ENCODE data around the gene FAM149A. TPM values are rescaled to one million over a fixed set of nuclear protein-coding genes. Genes with fewer than 3 reads are reported as not detected.

The FAM149A gene
- total and polyA plus RNA-seq, 10 donors, result 0.61 to 7.3 (median 3.2) TPM

- TF ChIP-seq POLR2AphosphoS5 (IDR thresholded peaks at IDR 0.05), result no peak
- TF ChIP-seq, protein P1, sequence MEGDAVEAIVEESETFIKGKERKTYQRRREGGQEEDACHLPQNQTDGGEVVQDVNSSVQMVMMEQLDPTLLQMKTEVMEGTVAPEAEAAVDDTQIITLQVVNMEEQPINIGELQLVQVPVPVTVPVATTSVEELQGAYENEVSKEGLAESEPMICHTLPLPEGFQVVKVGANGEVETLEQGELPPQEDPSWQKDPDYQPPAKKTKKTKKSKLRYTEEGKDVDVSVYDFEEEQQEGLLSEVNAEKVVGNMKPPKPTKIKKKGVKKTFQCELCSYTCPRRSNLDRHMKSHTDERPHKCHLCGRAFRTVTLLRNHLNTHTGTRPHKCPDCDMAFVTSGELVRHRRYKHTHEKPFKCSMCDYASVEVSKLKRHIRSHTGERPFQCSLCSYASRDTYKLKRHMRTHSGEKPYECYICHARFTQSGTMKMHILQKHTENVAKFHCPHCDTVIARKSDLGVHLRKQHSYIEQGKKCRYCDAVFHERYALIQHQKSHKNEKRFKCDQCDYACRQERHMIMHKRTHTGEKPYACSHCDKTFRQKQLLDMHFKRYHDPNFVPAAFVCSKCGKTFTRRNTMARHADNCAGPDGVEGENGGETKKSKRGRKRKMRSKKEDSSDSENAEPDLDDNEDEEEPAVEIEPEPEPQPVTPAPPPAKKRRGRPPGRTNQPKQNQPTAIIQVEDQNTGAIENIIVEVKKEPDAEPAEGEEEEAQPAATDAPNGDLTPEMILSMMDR (IDR thresholded peaks at IDR 0.05 in 8 of 11, conservative IDR thresholded peaks at IDR 0.05 in 3 of 11), result no peak
- TF ChIP-seq POLR2A (IDR thresholded peaks at IDR 0.05), result no peak
Observed at GRCh38 chr4:186095406-186095805, 9.1 kb upstream of the FAM149A start.

GRCh38 chr4:186096681-186097165 is 7.8 kb upstream of the FAM149A start:
- intact Hi-C loops (cut with DNase I; ENCODE audit: low total_unique reads), result no loop called here
- no peak overlapping the region for H3K4me3 ChIP-seq
- no peaks in the 10 kb centered on the region for H3K36me3 ChIP-seq
- H3K27ac ChIP-seq, result no peak overlapping the region
- H3K9me3 ChIP-seq, result no peaks in the 10 kb centered on the region
- TF ChIP-seq POLR2A (IDR thresholded peaks at IDR 0.05) (no peak), POLR2AphosphoS5 (IDR thresholded peaks at IDR 0.05) (no peak)
- TF ChIP-seq, protein P1 (IDR thresholded peaks at IDR 0.05 in 8 of 11, conservative IDR thresholded peaks at IDR 0.05 in 3 of 11), result no peak
- DNase-seq, result no peak
- H3K4me1 ChIP-seq, result no peaks in the 10 kb centered on the region
- H3K27me3 ChIP-seq (replicated peaks in 1 of 7), result peaks cover 0 to 14% (median 0%) of the 10 kb centered on the region in 7 donors
- WGBS, 5 donors, result 81 to 89% (median 84%) methylated on average over 9 of the region's 9 CpGs

More at GRCh38 chr4:186095406-186095805, 9.1 kb upstream of the FAM149A start:
- Histone ChIP-seq H3K36me3 (no peaks in the 10 kb centered on the region), H3K4me3 (no peak overlapping the region), H3K4me1 (no peaks in the 10 kb centered on the region), H3K27me3 (replicated peaks in 1 of 7) (peaks cover 0 to 13% (median 0%) of the 10 kb centered on the region in 7 donors), H3K27ac (no peak overlapping the region), H3K9me3 (peaks cover 0 to 6% (median 0%) of the 10 kb centered on the region in 8 donors)
- peak; percentile 52 for DNase-seq
- intact Hi-C loops (cut with DNase I; ENCODE audit: low total_unique reads), result no loop called here
- 68 to 82% (median 73%) methylated on average over 13 of the region's 13 CpGs for WGBS, 5 donors

GRCh38 chr4:186097386-186097785 is 7.1 kb upstream of the FAM149A start:
- WGBS, 5 donors, result 76 to 91% (median 89%) methylated on average over 5 of the region's 5 CpGs
- peaks cover 0 to 20% (median 0%) of the 10 kb centered on the region in 7 donors for H3K27me3 ChIP-seq (replicated peaks in 1 of 7)
- no peak for TF ChIP-seq POLR2A (IDR thresholded peaks at IDR 0.05)
- TF ChIP-seq, protein P1 (IDR thresholded peaks at IDR 0.05 in 8 of 11, conservative IDR thresholded peaks at IDR 0.05 in 3 of 11), result no peak
- no peak for TF ChIP-seq POLR2AphosphoS5 (IDR thresholded peaks at IDR 0.05)
- no peak overlapping the region for H3K4me3 ChIP-seq
- intact Hi-C loops (cut with DNase I; ENCODE audit: low total_unique reads), result no loop called here
- DNase-seq, result no peak
- no peaks in the 10 kb centered on the region for H3K36me3 ChIP-seq
- H3K27ac ChIP-seq, result no peak overlapping the region
- no peaks in the 10 kb centered on the region for H3K4me1 ChIP-seq
- H3K9me3 ChIP-seq, result no peaks in the 10 kb centered on the region

- TF ChIP-seq POLR2AphosphoS5 (IDR thresholded peaks at IDR 0.05) (no peak), POLR2A (IDR thresholded peaks at IDR 0.05) (no peak)
- TF ChIP-seq, protein P1 (IDR thresholded peaks at IDR 0.05 in 8 of 11, conservative IDR thresholded peaks at IDR 0.05 in 3 of 11), result no peak
- H3K4me1 ChIP-seq, result peaks cover 0 to 17% (median 12%) of the 10 kb centered on the region in 6 donors
- H3K36me3 ChIP-seq, result no peaks in the 10 kb centered on the region
- intact Hi-C loops (cut with DNase I; ENCODE audit: low total_unique reads), result no loop called here
- no peaks in the 10 kb centered on the region for H3K9me3 ChIP-seq
- H3K4me3 ChIP-seq, result no peak overlapping the region
- H3K27ac ChIP-seq, result no peak overlapping the region
- no peak for DNase-seq
- WGBS, 5 donors, result 91 to 98% (median 93%) methylated on average over 12 of the region's 12 CpGs
- H3K27me3 ChIP-seq (replicated peaks in 1 of 7), result peaks cover 4 to 73% (median 23%) of the 10 kb centered on the region in 7 donors
Observed at GRCh38 chr4:186102931-186103330, 1.6 kb upstream of the FAM149A start.

Measured in spleen (tissue), 11 donors.